SK-N-SH treated with all-trans-retinoic acid at 6 μM for 48 hours (cell line): Measurements from ENCODE around the gene PRKAG2.

ENCODE experiments used
- ARNTL ChIP-seq: fragments of 450-650 bp; formaldehyde crosslinking; IDR thresholded peaks from 2 replicates; pipeline ENCODE4 v1.5.0; 2020; ENCODE audit warnings: low read depth, mild to moderate bottlenecking, moderate library complexity, borderline replicate concordance
- ESRRG ChIP-seq: fragments of 250-450 bp; sonication (Bioruptor Pico); IDR thresholded peaks from 2 replicates; pipeline ENCODE4 v1.6.1; 2021; ENCODE audit warnings: mild to moderate bottlenecking
- GLIS3 ChIP-seq: fragments of 250-450 bp; sonication (Bioruptor Pico); IDR thresholded peaks from 2 replicates; pipeline ENCODE4 v1.5.0; 2020; ENCODE audit warnings: mild to moderate bottlenecking, moderate library complexity
- OSR1 ChIP-seq: fragments of 250-450 bp; sonication (Bioruptor Pico); IDR thresholded peaks from 2 replicates; pipeline ENCODE4 v1.8.0; 2022; ENCODE audit warnings: moderate library complexity, mild to moderate bottlenecking, inconsistent platforms
- POU6F1 ChIP-seq: fragments of 250-450 bp; sonication (Bioruptor Pico); IDR thresholded peaks from 2 replicates; pipeline ENCODE4 v1.8.0; 2021; ENCODE audit warnings: low read depth, mild to moderate bottlenecking, moderate library complexity, borderline replicate concordance
- RARB ChIP-seq: fragments of 250-450 bp; sonication (Bioruptor Pico); IDR thresholded peaks from 2 replicates; pipeline ENCODE4 v1.8.0; 2021; ENCODE audit warnings: mild to moderate bottlenecking, moderate library complexity
- SNAI2 ChIP-seq: fragments of 250-450 bp; sonication (Bioruptor Pico); IDR thresholded peaks from 2 replicates; pipeline ENCODE4 v1.5.0; 2020; ENCODE audit warnings: mild to moderate bottlenecking, moderate library complexity
- TOX ChIP-seq: fragments of 250-450 bp; sonication (Bioruptor Pico); IDR thresholded peaks from 2 replicates; pipeline ENCODE4 v1.8.0; 2021; ENCODE audit warnings: mild to moderate bottlenecking, moderate library complexity, borderline replicate concordance
- ZFP3 ChIP-seq: fragments of 250-450 bp; sonication (Bioruptor Pico); IDR thresholded peaks from 2 replicates; pipeline ENCODE4 v1.5.0; 2020; ENCODE audit warnings: mild to moderate bottlenecking, moderate library complexity
- ZNF8 ChIP-seq: fragments of 450-650 bp; formaldehyde crosslinking; IDR thresholded peaks from 2 replicates; pipeline ENCODE4 v1.5.0; 2020; ENCODE audit warnings: mild to moderate bottlenecking, moderate library complexity
- TF ChIP-seq, protein P1 (sequence below): fragments of 250-450 bp; sonication (Bioruptor Pico); IDR thresholded peaks from 2 replicates; pipeline ENCODE4 v1.8.0; 2020; ENCODE audit warnings: mild to moderate bottlenecking, moderate library complexity, borderline replicate concordance

GRCh38 chr7:151836191-151836926, 40.6 kb downstream of the PRKAG2 start:
- TF ChIP-seq RARB (CRISPR knock-in tag) (no peak), ARNTL (CRISPR knock-in tag) (no peak), SNAI2 (CRISPR knock-in tag) (no peak), TOX (no peak), ZFP3 (CRISPR knock-in tag) (no peak), ESRRG (CRISPR knock-in tag) (no peak), POU6F1 (CRISPR knock-in tag) (no peak), ZNF8 (CRISPR knock-in tag) (no peak), GLIS3 (CRISPR knock-in tag) (no peak), OSR1 (CRISPR knock-in tag) (no peak)
- TF ChIP-seq, protein P1, sequence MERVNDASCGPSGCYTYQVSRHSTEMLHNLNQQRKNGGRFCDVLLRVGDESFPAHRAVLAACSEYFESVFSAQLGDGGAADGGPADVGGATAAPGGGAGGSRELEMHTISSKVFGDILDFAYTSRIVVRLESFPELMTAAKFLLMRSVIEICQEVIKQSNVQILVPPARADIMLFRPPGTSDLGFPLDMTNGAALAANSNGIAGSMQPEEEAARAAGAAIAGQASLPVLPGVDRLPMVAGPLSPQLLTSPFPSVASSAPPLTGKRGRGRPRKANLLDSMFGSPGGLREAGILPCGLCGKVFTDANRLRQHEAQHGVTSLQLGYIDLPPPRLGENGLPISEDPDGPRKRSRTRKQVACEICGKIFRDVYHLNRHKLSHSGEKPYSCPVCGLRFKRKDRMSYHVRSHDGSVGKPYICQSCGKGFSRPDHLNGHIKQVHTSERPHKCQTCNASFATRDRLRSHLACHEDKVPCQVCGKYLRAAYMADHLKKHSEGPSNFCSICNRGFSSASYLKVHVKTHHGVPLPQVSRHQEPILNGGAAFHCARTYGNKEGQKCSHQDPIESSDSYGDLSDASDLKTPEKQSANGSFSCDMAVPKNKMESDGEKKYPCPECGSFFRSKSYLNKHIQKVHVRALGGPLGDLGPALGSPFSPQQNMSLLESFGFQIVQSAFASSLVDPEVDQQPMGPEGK (CRISPR knock-in tag), result no peak
